Measurements from ENCODE around the gene HIGD1C. TPM values are rescaled to one million over a fixed set of nuclear protein-coding genes. Genes with fewer than 3 reads are reported as not detected.

The HIGD1C gene
- total and polyA plus RNA-seq, 9 donors = not detected

DNA sequence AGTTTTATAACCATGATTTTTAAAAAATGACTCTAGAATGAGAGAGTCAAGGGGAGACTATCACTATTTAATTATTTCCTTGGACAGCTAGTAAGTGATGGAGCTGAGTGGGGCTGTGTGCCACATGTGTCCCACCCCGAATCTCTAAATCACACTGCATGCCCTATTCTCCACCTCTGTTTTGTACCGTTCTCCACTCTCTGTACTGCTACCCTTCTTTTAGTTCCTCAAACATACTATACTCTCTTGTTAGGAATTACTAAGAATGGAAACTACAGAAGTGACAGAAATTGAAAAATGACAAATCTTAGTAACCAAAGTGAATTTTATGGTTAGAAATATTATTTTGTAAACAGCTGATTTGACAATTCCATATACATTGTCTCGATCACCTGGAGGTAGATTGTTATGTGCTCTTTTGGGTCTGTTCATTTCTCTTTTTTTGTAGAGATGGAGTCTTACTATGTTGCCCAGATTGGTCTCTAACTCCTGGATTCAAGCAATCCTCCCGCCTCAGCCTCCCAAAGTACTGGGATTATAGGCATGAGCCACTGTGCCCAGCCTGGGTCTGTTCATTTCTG lies 37.9 kb downstream of the HIGD1C start:
- WGBS, 3 donors = 83 to 89% (median 89%) methylated on average over 4 of the region's 4 CpGs

DNA sequence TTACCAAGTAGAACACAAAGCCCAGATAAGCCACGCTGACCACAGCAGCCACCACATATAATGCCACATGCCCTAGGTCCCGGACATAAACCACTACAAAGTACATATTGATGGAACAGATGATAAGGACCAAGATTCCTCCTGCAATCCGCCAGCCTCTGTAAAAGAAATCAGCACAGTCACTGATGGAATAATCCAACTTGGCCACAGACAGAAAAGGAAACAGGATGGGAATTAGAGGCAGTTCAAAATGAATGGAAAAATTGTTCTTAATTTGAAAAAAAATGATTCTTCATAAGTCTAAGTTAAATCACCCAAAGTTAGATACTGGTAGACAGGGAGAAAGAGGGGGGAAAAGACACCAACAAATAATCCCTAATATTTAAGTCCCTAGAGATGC lies 38.4 kb downstream of the HIGD1C start:
- Histone ChIP-seq H3K9me3 (no peaks in the 10 kb centered on the region), H3K4me3 (no peak overlapping the region), H3K36me3 (no peaks in the 10 kb centered on the region), H3K27me3 (no peaks in the 10 kb centered on the region), H3K27ac (no peak overlapping the region), H3K4me1 (ENCODE audit: insufficient read depth) (no peaks in the 10 kb centered on the region)
- WGBS, 3 donors = 92 to 95% (median 93%) methylated on average over 3 of the region's 3 CpGs
- intact Hi-C loops (cut with DNase I) = loop anchor here in 1 of 4 donors (2.0 kb wide), 1 partner anchor 168 kb away; no protein-coding TSS in a partner anchor
- TF ChIP-seq EP300 (IDR thresholded peaks at IDR 0.05) = no peak
- TF ChIP-seq, protein P1, sequence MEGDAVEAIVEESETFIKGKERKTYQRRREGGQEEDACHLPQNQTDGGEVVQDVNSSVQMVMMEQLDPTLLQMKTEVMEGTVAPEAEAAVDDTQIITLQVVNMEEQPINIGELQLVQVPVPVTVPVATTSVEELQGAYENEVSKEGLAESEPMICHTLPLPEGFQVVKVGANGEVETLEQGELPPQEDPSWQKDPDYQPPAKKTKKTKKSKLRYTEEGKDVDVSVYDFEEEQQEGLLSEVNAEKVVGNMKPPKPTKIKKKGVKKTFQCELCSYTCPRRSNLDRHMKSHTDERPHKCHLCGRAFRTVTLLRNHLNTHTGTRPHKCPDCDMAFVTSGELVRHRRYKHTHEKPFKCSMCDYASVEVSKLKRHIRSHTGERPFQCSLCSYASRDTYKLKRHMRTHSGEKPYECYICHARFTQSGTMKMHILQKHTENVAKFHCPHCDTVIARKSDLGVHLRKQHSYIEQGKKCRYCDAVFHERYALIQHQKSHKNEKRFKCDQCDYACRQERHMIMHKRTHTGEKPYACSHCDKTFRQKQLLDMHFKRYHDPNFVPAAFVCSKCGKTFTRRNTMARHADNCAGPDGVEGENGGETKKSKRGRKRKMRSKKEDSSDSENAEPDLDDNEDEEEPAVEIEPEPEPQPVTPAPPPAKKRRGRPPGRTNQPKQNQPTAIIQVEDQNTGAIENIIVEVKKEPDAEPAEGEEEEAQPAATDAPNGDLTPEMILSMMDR (IDR thresholded peaks at IDR 0.05) = no peak
- no peak for TF ChIP-seq POLR2A (IDR thresholded peaks at IDR 0.05)
- no peak for DNase-seq

More for the DNA sequence above, 37.9 kb downstream of the HIGD1C start:
- Histone ChIP-seq H3K36me3 (no peaks in the 10 kb centered on the region), H3K27me3 (no peaks in the 10 kb centered on the region), H3K27ac (no peak overlapping the region), H3K9me3 (no peaks in the 10 kb centered on the region), H3K4me3 (no peak overlapping the region), H3K4me1 (ENCODE audit: insufficient read depth) (no peaks in the 10 kb centered on the region)
- no peak for DNase-seq
- TF ChIP-seq, protein P1 (IDR thresholded peaks at IDR 0.05) = no peak
- TF ChIP-seq EP300 (IDR thresholded peaks at IDR 0.05) (no peak), POLR2A (IDR thresholded peaks at IDR 0.05) (no peak)
- intact Hi-C loops (cut with DNase I) = loop anchor here in 1 of 4 donors (2.0 kb wide), 1 partner anchor 167 kb away; no protein-coding TSS in a partner anchor

DNA sequence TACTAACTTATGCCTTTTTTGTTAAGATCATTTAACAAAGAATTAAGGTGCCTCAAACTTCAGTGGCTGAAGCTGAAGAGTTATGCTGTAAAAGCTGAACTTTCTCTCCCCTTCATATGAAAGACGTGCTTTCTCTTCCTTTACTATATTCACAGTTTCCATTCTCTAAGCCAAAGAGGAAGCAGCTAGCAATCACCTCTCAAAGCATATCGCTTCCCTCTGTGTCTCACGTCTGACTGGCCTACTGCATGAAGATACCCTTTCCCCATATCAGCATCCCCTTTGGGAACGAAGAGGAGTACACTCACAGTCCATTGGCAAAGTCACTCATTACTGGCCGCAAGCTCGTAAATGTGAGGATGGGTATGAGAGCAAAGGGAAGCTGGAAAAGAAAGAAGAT lies 38.9 kb downstream of the HIGD1C start:
- Histone ChIP-seq H3K4me1 (ENCODE audit: insufficient read depth) (no peaks in the 10 kb centered on the region), H3K27me3 (no peaks in the 10 kb centered on the region), H3K4me3 (no peak overlapping the region), H3K9me3 (no peaks in the 10 kb centered on the region), H3K36me3 (no peaks in the 10 kb centered on the region), H3K27ac (no peak overlapping the region)
- TF ChIP-seq, protein P1 (IDR thresholded peaks at IDR 0.05) = no peak
- TF ChIP-seq EP300 (IDR thresholded peaks at IDR 0.05) (no peak), POLR2A (IDR thresholded peaks at IDR 0.05) (no peak)
- intact Hi-C loops (cut with DNase I) = loop anchor here in 1 of 4 donors (2.0 kb wide), 1 partner anchor 168 kb away; no protein-coding TSS in a partner anchor
- WGBS, 3 donors = 82 to 90% (median 88%) methylated on average over 6 of the region's 6 CpGs
- DNase-seq = no peak

DNA sequence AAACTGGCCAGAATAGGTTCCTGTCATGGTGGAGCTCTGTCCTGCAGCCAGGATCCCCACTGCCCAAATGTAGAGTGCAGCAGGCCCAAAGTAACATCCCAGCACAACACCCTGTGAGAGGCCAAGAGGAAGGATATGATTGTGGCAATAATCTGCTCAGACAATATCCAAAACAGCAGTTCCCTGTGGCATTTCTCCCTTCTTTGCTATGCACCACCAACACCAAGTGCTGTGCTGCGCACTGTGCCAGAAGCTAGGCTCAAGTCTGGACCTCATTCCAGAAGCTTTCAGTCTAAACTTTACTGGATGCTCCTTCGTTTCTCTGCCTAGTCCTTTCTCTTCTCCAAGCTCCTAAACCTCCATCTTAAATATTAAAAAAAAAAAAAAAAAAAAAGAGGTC lies 40.5 kb downstream of the HIGD1C start:
- no peaks in the 10 kb centered on the region for H3K27me3 ChIP-seq
- H3K36me3 ChIP-seq = no peaks in the 10 kb centered on the region
- no peak overlapping the region for H3K27ac ChIP-seq
- intact Hi-C loops (cut with DNase I) = no loop called here
- WGBS, 3 donors = 20 to 30% (median 27%) methylated on average over 2 of the region's 2 CpGs
- H3K4me1 ChIP-seq (ENCODE audit: insufficient read depth) = no peaks in the 10 kb centered on the region
- DNase-seq = no peak
- no peaks in the 10 kb centered on the region for H3K9me3 ChIP-seq
- H3K4me3 ChIP-seq = no peak overlapping the region
- no peak for TF ChIP-seq EP300 (IDR thresholded peaks at IDR 0.05)
- TF ChIP-seq POLR2A (IDR thresholded peaks at IDR 0.05) = no peak
- TF ChIP-seq, protein P1 (IDR thresholded peaks at IDR 0.05) = no peak
